ENCODE measurements around the gene FAM120B. TPM values are rescaled to one million over a fixed set of nuclear protein-coding genes. Genes with fewer than 3 reads are reported as not detected.

FAM120B gene
- total RNA-seq, 1 experiment from 2014 or later: 25.2 TPM

GRCh38 chr6:170445487-170445886, 138.9 kb downstream of the FAM120B start:
- DNase-seq (ENCODE audit: low read depth, low spot score) (no peak), ATAC-seq (no peak)
- H3K79me2 ChIP-seq (ENCODE audit: insufficient read depth, low read length): no peaks in the 10 kb centered on the region
- CTCF ChIA-PET: no interaction called here
- RAD21 ChIA-PET (ENCODE audit: low non-redundant PET in 1 of 2, low total read pairs in 2 of 2, uncharacterized antibody in 2 of 2, unreplicated experiment in 2 of 2): no interaction called here
- no peak overlapping the region for H3K27ac ChIP-seq (ENCODE audit: low read depth, low read length)
- no peaks in the 10 kb centered on the region for H4K20me1 ChIP-seq (ENCODE audit: insufficient read depth)
- no peaks in the 10 kb centered on the region for H3K27me3 ChIP-seq (ENCODE audit: insufficient read depth, low read length)
- no peaks in the 10 kb centered on the region for H3K9me3 ChIP-seq (ENCODE audit: control insufficient read depth in 1 of 2, insufficient read depth in 1 of 2, low read depth in 1 of 2, low read length in 2 of 2)
- no peaks in the 10 kb centered on the region for H3K9me2 ChIP-seq (ENCODE audit: insufficient read depth)
- intact Hi-C loops (cut with micrococcal nuclease): no loop called here
- no peak overlapping the region for H3K4me2 ChIP-seq (ENCODE audit: low read length)
- H3K9ac ChIP-seq (ENCODE audit: low read length): no peak overlapping the region
- no peak for TF ChIP-seq FOSL1 (IDR thresholded peaks at IDR 0.05; ENCODE audit: low read depth)
- TF ChIP-seq ATF3 (IDR thresholded peaks at IDR 0.05): no peak
- no peak for TF ChIP-seq TCF7L2 (IDR thresholded peaks at IDR 0.05; ENCODE audit: borderline replicate concordance, extremely low read depth, insufficient read depth, insufficient read length)
- TF ChIP-seq JUND (IDR thresholded peaks at IDR 0.05): no peak
- no peak for TF ChIP-seq YY1 (IDR thresholded peaks at IDR 0.05; ENCODE audit: extremely low read depth, insufficient replicate concordance, low read depth, low read length)
- no peak for TF ChIP-seq CEBPB (IDR thresholded peaks at IDR 0.05; ENCODE audit: low read depth)
- TF ChIP-seq EZH2 (IDR thresholded peaks at IDR 0.05): no peak
- no peak for TF ChIP-seq POLR2AphosphoS5 (IDR thresholded peaks at IDR 0.05; ENCODE audit: low read depth, low read length)
- no peak for TF ChIP-seq CTCF (IDR thresholded peaks at IDR 0.05 in 2 of 3, conservative IDR thresholded peaks at IDR 0.05 in 1 of 3; ENCODE audit: borderline replicate concordance in 1 of 3, insufficient read depth in 1 of 3, low read depth in 2 of 3, low read length in 2 of 3)
- no peak for TF ChIP-seq MAX (IDR thresholded peaks at IDR 0.05)
- no peak for TF ChIP-seq SRF (IDR thresholded peaks at IDR 0.05; ENCODE audit: low read depth)
- TF ChIP-seq EGR1 (IDR thresholded peaks at IDR 0.05; ENCODE audit: low read depth): no peak
- TF ChIP-seq ELF1 (IDR thresholded peaks at IDR 0.05; ENCODE audit: borderline replicate concordance, low read depth): no peak
- no peak for TF ChIP-seq CBX3 (IDR thresholded peaks at IDR 0.05; ENCODE audit: low read depth)
- POLR2A ChIA-PET: no interaction called here
- no peaks in the 10 kb centered on the region for H3K36me3 ChIP-seq (ENCODE audit: control insufficient read depth in 1 of 2, insufficient read depth in 2 of 2, low read length in 2 of 2)
- BruUV-seq (replicated peaks): no TSS peak
- no peaks in the 10 kb centered on the region for H3K4me1 ChIP-seq (ENCODE audit: control insufficient read depth in 1 of 2, insufficient read depth in 2 of 2, low read length in 2 of 2)
- no peak overlapping the region for H3K4me3 ChIP-seq (replicated peaks in 1 of 2; ENCODE audit: low read depth in 1 of 2, low read length in 2 of 2)
- H2AFZ ChIP-seq (ENCODE audit: low read depth, low read length, poor library complexity, severe bottlenecking): no peak overlapping the region

Measured in HCT116 (cell line).